Measurements from ENCODE around the gene FAM168A.

DNA sequence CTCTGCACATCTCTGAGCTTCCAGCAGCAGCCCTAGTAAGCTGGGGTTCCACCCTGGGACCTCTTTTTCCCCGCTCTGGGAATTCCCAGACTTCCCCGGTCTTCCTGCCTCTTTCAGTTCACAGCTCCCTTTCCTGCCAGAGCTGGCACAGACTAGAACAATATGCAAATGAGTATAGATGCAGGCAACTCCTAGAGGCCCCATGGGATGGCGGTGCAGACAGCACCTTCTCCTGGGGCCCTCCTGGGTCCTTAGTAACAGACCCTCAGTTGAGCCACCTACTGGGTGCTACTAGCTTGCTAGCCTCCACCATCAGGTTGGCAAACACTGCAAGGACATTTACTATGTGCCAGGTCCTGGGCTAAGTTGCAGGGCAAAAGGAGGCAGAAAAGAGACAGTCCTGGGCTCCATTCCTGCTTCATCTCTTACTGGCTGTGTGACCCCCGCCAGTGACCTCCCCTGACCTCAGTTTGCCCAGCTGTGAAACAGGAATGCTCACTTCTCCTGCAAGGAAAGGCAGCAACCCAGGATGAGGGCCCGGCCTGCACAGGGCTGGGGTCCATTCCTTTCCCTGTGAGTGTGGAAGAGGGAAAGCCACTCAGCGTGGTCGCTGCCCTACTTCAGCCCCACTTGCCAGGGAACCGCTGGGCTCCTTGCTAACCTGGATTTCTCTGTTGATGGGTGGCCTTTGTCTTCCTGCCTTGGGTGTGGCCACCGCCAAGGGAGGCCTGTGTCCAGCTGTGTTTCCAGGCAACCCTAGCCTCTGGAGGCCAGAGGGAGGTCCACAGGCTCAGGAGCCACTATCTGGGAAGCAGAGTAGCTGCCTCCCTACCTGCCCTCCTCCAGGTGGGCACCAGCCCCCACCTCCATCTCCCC, 214.4 kb downstream of the FAM168A start:
- TF ChIP-seq, protein P1, sequence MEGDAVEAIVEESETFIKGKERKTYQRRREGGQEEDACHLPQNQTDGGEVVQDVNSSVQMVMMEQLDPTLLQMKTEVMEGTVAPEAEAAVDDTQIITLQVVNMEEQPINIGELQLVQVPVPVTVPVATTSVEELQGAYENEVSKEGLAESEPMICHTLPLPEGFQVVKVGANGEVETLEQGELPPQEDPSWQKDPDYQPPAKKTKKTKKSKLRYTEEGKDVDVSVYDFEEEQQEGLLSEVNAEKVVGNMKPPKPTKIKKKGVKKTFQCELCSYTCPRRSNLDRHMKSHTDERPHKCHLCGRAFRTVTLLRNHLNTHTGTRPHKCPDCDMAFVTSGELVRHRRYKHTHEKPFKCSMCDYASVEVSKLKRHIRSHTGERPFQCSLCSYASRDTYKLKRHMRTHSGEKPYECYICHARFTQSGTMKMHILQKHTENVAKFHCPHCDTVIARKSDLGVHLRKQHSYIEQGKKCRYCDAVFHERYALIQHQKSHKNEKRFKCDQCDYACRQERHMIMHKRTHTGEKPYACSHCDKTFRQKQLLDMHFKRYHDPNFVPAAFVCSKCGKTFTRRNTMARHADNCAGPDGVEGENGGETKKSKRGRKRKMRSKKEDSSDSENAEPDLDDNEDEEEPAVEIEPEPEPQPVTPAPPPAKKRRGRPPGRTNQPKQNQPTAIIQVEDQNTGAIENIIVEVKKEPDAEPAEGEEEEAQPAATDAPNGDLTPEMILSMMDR (optimal IDR thresholded peaks at IDR 0.05 in 1 of 3, IDR thresholded peaks at IDR 0.05 in 1 of 3, conservative IDR thresholded peaks at IDR 0.05 in 1 of 3; ENCODE audit: extremely low read depth in 1 of 3, insufficient read depth in 2 of 3, low read length in 3 of 3): peak in 2 of 3 experiments; percentile 0 to 13
- no peak for TF ChIP-seq EZH2 (IDR thresholded peaks at IDR 0.05; ENCODE audit: low read length)

Data from keratinocyte (primary cell).